Measurements from ENCODE around the gene OR5B17.

OR5B17 gene

GRCh38 chr11:58330861-58331260 lies 28.0 kb downstream of the OR5B17 start:
- H3K9me3 ChIP-seq (ENCODE audit: control insufficient read depth in 2 of 2, low read length in 2 of 2): peaks cover 0 to 2% of the 10 kb centered on the region in 2 donors

GRCh38 chr11:58318532-58318931 lies 40.3 kb downstream of the OR5B17 start:
- Histone ChIP-seq H3K27me3 (ENCODE audit: control insufficient read depth in 1 of 2, insufficient read depth in 2 of 2, low read length in 2 of 2) (no peaks in the 10 kb centered on the region), H3K9me3 (ENCODE audit: control insufficient read depth in 2 of 2, low read length in 2 of 2) (peaks cover 0 to 1% of the 10 kb centered on the region in 2 donors), H3K9ac (ENCODE audit: low read length in 2 of 2) (no peak overlapping the region), H3K4me1 (ENCODE audit: control insufficient read depth, insufficient read depth, low read length) (no peaks in the 10 kb centered on the region), H3K4me3 (ENCODE audit: low read length in 2 of 2) (no peak overlapping the region), H3K27ac (ENCODE audit: low read length) (no peak overlapping the region), H3K36me3 (ENCODE audit: control insufficient read depth in 2 of 2, insufficient read depth in 2 of 2, low read length in 2 of 2) (no peaks in the 10 kb centered on the region)

More at GRCh38 chr11:58330861-58331260, 28.0 kb downstream of the OR5B17 start:
- Histone ChIP-seq H3K27ac (ENCODE audit: low read length) (no peak overlapping the region), H3K27me3 (ENCODE audit: control insufficient read depth in 1 of 2, insufficient read depth in 2 of 2, low read length in 2 of 2) (no peaks in the 10 kb centered on the region), H3K9ac (ENCODE audit: low read length in 2 of 2) (no peak overlapping the region), H3K36me3 (ENCODE audit: control insufficient read depth in 2 of 2, insufficient read depth in 2 of 2, low read length in 2 of 2) (no peaks in the 10 kb centered on the region), H3K4me3 (ENCODE audit: low read length in 2 of 2) (no peak overlapping the region), H3K4me1 (ENCODE audit: control insufficient read depth, insufficient read depth, low read length) (no peaks in the 10 kb centered on the region)

GRCh38 chr11:58316142-58316541 lies 42.7 kb downstream of the OR5B17 start:
- Histone ChIP-seq H3K27ac (ENCODE audit: low read length) (no peak overlapping the region), H3K4me1 (ENCODE audit: control insufficient read depth, insufficient read depth, low read length) (no peaks in the 10 kb centered on the region), H3K4me3 (ENCODE audit: low read length in 2 of 2) (no peak overlapping the region), H3K36me3 (ENCODE audit: control insufficient read depth in 2 of 2, insufficient read depth in 2 of 2, low read length in 2 of 2) (no peaks in the 10 kb centered on the region), H3K9ac (ENCODE audit: low read length in 2 of 2) (no peak overlapping the region), H3K9me3 (ENCODE audit: control insufficient read depth in 2 of 2, low read length in 2 of 2) (peaks cover 2% of the 10 kb centered on the region in 2 donors), H3K27me3 (ENCODE audit: control insufficient read depth in 1 of 2, insufficient read depth in 2 of 2, low read length in 2 of 2) (no peaks in the 10 kb centered on the region)

Data from stomach smooth muscle (tissue), 2 donors.